AG08396 (cell line): ENCODE measurements around the gene ZSCAN20.

Experiments used
- DNase-seq: peaks from one replicate; pipeline ENCODE4 v3.0.0; 2012; ENCODE audit warnings: low spot score, mixed read lengths

The ZSCAN20 gene

GRCh38 chr1:33535334-33535733 lies 62.9 kb downstream of the ZSCAN20 start:
- no peak for DNase-seq

- no peak for DNase-seq
These were observed 65.4 kb downstream of the ZSCAN20 start for GRCh38 chr1:33537885-33538284.

- no peak for DNase-seq
These were observed 69.5 kb downstream of the ZSCAN20 start for GRCh38 chr1:33541966-33542365.
